ENCODE results near the gene HOXA9. TPM values are rescaled to one million over a fixed set of nuclear protein-coding genes. Genes with fewer than 3 reads are reported as not detected.

Gene HOXA9
- total RNA-seq, result under 1 TPM in 1 of 2 donors, not detected in 1; 0.67 TPM

GRCh38 chr7:27165089-27165995, at the start of gene HOXA9:
Gene HOXA9, minus strand, starts transcription at chr7:27165537. Its CDS starts 80 bp downstream, at chr7:27165457.

DNA sequence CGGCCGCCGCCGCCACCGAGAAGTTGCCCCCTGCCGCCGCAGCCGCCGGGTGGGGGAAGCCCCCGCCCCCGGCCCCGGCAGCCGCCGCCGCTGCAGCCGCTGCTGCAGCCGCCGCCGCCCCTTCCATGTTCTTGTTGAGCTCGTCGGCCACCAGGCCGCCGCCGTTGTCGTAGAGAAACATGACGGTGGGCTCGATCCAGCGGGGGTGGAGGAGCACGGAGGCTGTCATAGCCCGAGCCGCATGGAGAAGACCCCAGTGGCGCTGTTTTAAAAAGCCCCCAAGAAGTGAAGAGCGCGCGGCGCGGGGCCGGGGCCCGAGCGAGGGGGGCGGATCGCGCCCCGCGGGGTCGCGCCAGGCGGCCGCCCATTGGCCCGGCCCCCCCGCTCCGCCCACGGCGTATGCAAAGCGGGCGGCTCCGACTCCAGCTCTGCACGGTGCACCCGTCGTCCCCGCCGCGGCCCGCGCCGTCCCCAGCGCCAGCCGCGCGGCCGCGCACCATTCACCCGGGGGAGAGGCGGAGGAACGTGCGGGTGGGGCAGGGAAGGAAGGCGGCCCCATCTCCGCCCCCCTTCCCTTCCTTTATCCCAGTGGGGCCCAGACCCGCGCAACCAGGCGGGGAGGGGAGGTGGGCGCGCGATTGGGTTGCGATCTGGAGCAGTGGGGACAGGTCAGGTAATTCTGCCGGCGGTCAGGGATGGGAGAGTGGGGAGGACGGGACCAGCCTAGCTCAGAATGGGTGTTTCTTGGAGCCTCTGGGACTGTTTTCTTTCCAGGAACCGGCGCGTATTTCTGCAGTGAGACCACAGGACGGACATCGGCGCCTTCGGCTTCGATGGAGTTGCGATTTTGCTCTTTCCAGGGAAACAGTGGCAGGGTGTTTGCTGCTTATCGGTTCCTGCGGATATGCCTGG, 34.8 kb upstream of the HOXA9 start, which contains the start of gene HOXA13:
Gene HOXA13, minus strand, starts transcription at position 243 of the 912 bp plus-strand sequence. Its CDS starts 14 bp downstream, at position 229.

DNA sequence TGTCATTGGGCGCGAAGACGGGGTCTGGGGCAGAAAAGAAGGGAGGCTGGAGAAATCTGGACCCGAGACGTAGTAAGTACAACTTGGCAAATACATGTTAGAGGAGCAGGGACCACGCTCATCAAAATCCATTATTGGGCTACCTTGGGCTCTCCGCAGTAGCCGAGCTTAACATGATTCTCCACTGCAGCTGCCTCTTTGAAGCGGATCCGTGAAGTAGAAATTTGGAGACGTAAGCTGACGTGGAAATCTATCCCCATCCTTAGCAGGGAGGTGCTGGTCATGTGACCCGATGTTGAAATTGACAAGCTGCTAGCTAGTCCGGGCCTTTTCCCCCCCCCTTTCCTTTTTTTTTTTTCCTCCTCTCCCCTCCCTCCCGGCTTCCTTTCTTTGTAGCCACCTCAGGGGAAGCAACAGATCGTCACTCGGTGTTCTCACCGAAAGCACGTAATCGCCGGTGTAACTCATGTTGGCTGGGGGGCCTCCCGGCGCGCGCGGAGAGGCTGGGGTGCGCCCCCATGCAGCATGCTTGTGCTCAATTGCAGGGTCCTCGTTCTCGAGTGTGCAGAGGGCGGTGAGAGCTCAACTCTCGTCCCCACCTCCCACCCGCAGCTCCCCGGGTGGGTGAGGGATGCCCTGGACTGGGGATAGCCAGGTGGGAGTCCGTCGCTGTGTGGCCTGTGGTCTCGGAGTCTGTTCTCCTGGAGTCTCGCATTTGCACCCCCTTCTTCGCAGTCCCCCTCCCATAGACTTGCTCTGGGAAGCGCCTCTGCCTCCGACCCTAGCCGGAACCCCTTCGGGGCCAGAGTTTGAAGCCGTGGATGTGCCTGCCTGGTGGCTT, 19.9 kb upstream of the HOXA9 start, which contains the start of gene HOXA11:
Gene HOXA11, minus strand, starts transcription at position 220 of the 841 bp plus-strand sequence. Its CDS starts 88 bp downstream, at position 132.

GRCh38 chr7:27173956-27174873, 8.9 kb upstream of the HOXA9 start, which contains the start of gene HOXA10:
Gene HOXA10, minus strand, starts transcription at chr7:27174320. Its CDS starts 14 bp downstream, at chr7:27174306.

GRCh38 chr7:27156508-27156898, 8.8 kb downstream of the HOXA9 start, which contains the start of gene HOXA7:
Gene HOXA7, minus strand, starts transcription at chr7:27156675. Its CDS starts 130 bp downstream, at chr7:27156545.

DNA sequence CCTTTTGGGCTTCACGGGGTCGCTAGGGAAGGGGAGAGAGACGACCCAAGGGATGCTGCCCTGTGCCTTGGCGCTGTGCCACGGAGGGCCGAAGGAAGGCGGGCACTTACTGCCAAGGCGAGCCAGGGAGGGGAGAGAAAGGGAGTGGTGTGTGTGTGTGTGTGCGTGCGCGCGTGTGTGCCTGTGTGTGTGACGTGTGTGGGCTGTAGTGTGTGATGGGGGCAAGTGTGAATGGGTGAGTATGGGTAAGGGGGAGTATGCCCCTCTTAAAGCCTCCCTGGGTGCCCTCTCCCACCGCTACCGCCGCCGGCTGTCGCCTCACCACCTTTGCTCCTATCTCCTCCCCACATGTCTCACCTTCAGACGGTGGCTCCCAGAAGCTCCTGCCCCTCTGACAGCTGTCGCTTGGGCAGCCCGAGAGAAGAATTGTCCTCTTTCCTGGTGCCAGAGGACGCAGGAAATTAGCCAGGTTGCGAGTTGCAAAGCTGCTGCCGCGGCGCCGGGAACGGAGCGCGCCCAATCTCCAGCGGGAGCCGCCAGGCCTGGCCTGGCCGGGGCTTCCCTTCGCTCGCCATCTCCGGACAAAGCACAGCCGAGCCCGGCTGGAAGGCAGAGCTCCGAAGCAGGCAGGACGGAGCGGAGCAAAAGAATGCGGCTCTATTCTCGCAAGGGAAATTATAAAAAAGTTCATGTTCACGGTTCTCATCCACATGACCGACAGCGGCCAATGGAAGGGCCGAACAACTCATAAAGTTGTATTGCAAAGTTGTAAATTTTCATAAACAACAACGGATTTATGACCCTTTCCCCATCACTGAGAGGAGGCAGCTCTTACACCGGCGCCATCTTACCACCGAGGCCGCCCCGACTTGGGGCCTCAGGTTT, 13.2 kb downstream of the HOXA9 start, which contains the start of gene HOXA3:
Gene HOXA3, minus strand, starts transcription at position 653 of the 885 bp plus-strand sequence. CDS start 41,943 bp downstream, outside the sequence.

DNA sequence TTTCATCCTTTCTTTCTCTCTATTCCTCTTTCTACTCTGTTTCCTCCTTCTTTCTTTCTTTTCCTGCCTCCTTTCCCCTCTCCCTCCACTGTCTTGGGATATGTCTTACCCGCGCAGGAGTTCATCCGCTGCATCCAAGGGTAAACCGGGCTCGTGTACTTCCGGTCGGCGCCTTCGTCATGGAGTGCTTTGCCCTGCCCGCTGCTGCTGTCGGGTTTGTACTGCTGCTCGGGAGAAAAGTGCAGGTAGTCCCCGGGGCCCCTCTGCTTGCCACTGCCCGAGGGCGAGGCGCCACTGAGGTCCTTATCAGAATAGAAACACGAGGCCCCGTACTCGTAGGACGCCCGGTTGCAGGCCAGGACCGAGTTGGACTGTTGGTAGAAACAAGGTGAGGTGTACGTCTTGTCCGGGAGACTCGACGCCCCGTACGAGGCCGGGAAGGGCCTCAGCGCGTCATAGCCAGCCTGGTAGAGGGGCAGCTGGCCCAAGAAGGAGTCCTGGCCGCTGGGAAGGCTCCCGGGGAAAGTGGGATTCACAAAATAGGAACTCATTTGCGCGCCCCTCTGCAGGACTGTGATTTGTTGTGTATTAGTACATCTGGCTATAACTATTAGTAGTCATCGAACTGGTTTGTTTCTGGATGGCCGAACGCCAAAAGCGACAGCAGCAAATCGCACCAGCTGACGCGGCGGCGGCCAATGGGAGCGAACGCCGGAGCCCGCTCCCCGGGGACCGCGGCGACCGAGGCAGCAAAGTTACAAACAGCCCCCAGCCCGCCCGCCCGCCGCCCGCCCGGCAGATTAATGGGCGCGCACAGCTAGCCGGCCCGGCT, 17.9 kb downstream of the HOXA9 start, which contains the start of gene HOXA6:
Gene HOXA6, minus strand, starts transcription at position 576 of the 832 bp plus-strand sequence. Its CDS starts 25 bp downstream, at position 551.

GRCh38 chr7:27143023-27143949, 22.1 kb downstream of the HOXA9 start, which contains the start of gene HOXA5:
Gene HOXA5, minus strand, starts transcription at chr7:27143681. Its CDS starts 74 bp downstream, at chr7:27143607.

DNA sequence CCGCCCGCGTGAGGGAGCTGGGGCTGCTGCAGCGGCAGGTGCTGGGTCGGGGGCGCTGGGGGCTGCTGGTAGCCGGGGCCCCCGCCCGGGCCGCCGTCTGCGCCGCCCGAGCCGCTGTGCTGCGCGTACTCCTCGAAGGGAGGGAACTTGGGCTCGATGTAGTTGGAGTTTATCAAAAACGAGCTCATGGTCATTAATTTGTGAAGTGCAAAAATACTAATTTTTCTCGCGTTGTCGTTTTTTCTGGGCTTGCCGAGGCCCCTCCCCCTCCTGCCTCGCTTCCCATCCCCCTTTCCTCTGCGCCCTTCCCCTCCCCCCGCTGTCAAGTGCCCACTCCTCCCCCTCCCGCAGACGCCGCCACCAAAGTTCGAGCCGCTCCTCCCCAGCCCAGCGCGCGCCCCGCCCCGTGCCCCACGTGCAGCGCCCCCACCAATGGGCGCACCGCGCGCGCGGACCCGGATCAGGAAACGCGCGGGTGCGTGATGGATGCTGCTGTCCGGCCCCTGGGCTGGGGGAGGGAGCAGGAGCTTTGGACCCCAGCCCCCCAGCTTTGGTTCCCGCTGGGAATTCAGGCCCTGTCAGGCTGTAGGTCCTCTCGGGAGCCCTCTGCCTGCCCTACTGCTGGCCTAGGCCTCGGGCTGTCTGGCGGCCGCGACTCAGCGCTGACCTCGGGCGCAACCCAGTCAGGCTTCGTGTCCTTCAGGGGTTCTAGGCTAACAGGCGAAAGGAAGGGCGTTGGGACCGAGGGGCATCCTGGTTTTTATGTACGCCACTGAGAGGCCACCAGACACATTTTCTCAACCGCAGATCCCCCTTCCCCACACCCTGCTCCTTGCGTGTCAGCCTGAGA, 34.6 kb downstream of the HOXA9 start, which contains the start of gene HOXA4:
Gene HOXA4, minus strand, starts transcription at position 218 of the 850 bp plus-strand sequence. Its CDS starts 24 bp downstream, at position 194.

Small RNA genes within 50 kb of the gene (small RNA-seq; reads per million reads assigned to genes)
- 0 reads per million in 2 donors for gene AC004080.5
- 0 reads per million in 2 donors for gene RF02140
- 0 reads per million in 2 donors for gene RF02141

Other genes starting within 250 kb of the HOXA9 start
- under 1 TPM in 1 of 2 donors, not detected in 1; 0.33 TPM for gene HOXA1, start 69.5 kb downstream of the HOXA9 start, total RNA-seq
- gene HOXA2, start 62.9 kb downstream of the HOXA9 start, total RNA-seq, result not detected
- not detected for gene HOXA4, start 34.8 kb downstream of the HOXA9 start, total RNA-seq
- under 1 TPM in 1 of 2 donors, not detected in 1; 0.33 TPM for gene HOXA5, start 21.9 kb downstream of the HOXA9 start, total RNA-seq
- under 1 TPM in 1 of 2 donors, not detected in 1; 0.33 TPM for gene HOXA6, start 17.8 kb downstream of the HOXA9 start, total RNA-seq
- gene HOXA3, start 13.0 kb downstream of the HOXA9 start, total RNA-seq, result not detected
- under 1 TPM in 1 of 2 donors, not detected in 1; 1.00 TPM for gene HOXA7, start 8.9 kb downstream of the HOXA9 start, total RNA-seq
- gene HOXA10, start 8.8 kb upstream of the HOXA9 start, total RNA-seq, result under 1 TPM in 1 of 2 donors, not detected in 1; 1.00 TPM
- gene HOXA11, start 19.7 kb upstream of the HOXA9 start, total RNA-seq, result under 1 TPM; under 0.01 TPM
- gene HOXA13, start 34.6 kb upstream of the HOXA9 start, total RNA-seq, result not detected
- not detected for gene EVX1, start 77.3 kb upstream of the HOXA9 start, total RNA-seq

Data from melanocyte of skin (primary cell).